GM12878 (cell line): ENCODE results near the gene PANX2. TPM values are rescaled to one million over a fixed set of nuclear protein-coding genes. Genes with fewer than 3 reads are reported as not detected.

ENCODE experiments used
- CUX1 ChIP-seq: IDR thresholded peaks from 2 replicates; pipeline ENCODE4 v1.6.1; 2012; ENCODE audit warnings: improper control_type of control experiment, low read depth, low read length; ENCODE audit not compliant: insufficient replicate concordance
- FOXM1 ChIP-seq: IDR thresholded peaks from 2 replicates; pipeline ENCODE4 v1.6.1; 2012; ENCODE audit warnings: low read depth, mild to moderate bottlenecking, inconsistent platforms, low read length, moderate library complexity
- GATAD2B ChIP-seq: fragments of 450-650 bp; conservative IDR thresholded peaks from 2 replicates; pipeline ENCODE4 v1.6.1; 2017; ENCODE audit warnings: low read depth, mild to moderate bottlenecking, moderate library complexity
- NRF1 ChIP-seq: conservative IDR thresholded peaks from 2 replicates; pipeline ENCODE4 v1.6.1; 2011; ENCODE audit warnings: mild to moderate bottlenecking, low read depth, low read length, improper control_type of control experiment
- STAT3 ChIP-seq: IDR thresholded peaks from 2 replicates; pipeline ENCODE4 v1.6.1; 2011; ENCODE audit warnings: low read depth, low read length, improper control_type of control experiment
- ZZZ3 ChIP-seq: IDR thresholded peaks from 2 replicates; pipeline ENCODE4 v1.6.1; 2011; ENCODE audit warnings: low read depth; ENCODE audit not compliant: control insufficient read depth, insufficient read length
- polyA plus RNA-seq, 11 experiments: library from polyadenylated mRNA; depleted of rRNA in 4 of 11; unstranded in 6 of 11; stranded (reverse) in 5 of 11; fragments of >200 nt; fragmentation: Nextera tagmentation in 4 of 11; fragmentation: Illumina TruSeq in 1 of 11; extraction: Ambion mirVana in 4 of 11; extraction: Trizol in 1 of 11; gene quantifications; 1 replicate in 1 of 11; 2 replicates in 10 of 11; pipeline versions ENCODE4 v1.2.1 to v1.2.3, GENCODE V29; 2011 to 2016; ENCODE audit warnings: inconsistent platforms in 2 of 11, missing spikeins in 2 of 11, low read depth in 1 of 11
- total RNA-seq, 4 experiments: library from RNA; depleted of rRNA in 3 of 4; stranded (reverse); fragments of >200 nt in 3 of 4; fragmentation: Illumina TruSeq in 1 of 4; extraction: Trizol in 1 of 4; gene quantifications; 2 replicates each; pipeline versions ENCODE4 v1.2.1 to v1.2.3, GENCODE V29; 2013 to 2021

Gene PANX2
- total and polyA plus RNA-seq, 10 of the 15 experiments (the other 5 are each of a cell fraction or from before 2014, with no cell fraction given) = 0.04 to 0.44 (median 0.17) TPM; not detected in 5

- TF ChIP-seq STAT3 (no peak), NRF1 (no peak; the same call in 1 of the 2 replicates), ZZZ3 (no peak), FOXM1 (no peak), CUX1 (no peak), GATAD2B (no peak; the same call in 1 of the 2 replicates)
These were observed 15.0 kb downstream of the PANX2 start, which contains the start of gene TRABD (continued) for GRCh38 chr22:50185375-50186087.
